HepG2 (cell line): ENCODE data around the gene ASTN2. TPM values are rescaled to one million over a fixed set of nuclear protein-coding genes. Genes with fewer than 3 reads are reported as not detected.

Experiments used
- ATAC-seq: fragments of 200-7000 bp; cut with Tn5 transposase; 3 replicates; pipeline ENCODE4 v1.9.1; 2020; ENCODE audit warnings: mild to moderate bottlenecking, moderate library complexity
- BruUV-seq: library from RNA; stranded (reverse); fragments of 400-500 nt; replicated peaks from 2 replicates; lab custom pipeline; 2021; lab: Mats Ljungman, UMichigan
- CTCF ChIA-PET: fragments of 300-600 bp; formaldehyde crosslinking; extraction: SDS; loops from one replicate; lab custom pipeline; 2021; ENCODE audit warnings: low total read pairs, inconsistent platforms, low intra/inter-chr PET ratio; lab: Yijun Ruan, JAX
- POLR2A ChIA-PET: fragments of 350-600 bp; sonication (Branson Sonifier 250); formaldehyde crosslinking; loops from one replicate; lab custom pipeline; 2020; ENCODE audit warnings: antibody characterized with exemption, inconsistent platforms; lab: Yijun Ruan, JAX
- DNase-seq: peaks from one replicate; pipeline ENCODE4 v3.0.0-alpha.2; 2015; ENCODE audit warnings: low spot score
- FAIRE-seq: peaks from 3 replicates; lab custom pipeline; 2011; peaks lifted over from hg19 to GRCh38; lab: Jason Lieb, UNC
- H2AFZ ChIP-seq: one replicate; pipeline ENCODE4 v1.6.1; 2011; ENCODE audit warnings: low read length, inconsistent platforms
- H3K27ac ChIP-seq: fragments of 300-600 bp; 3 replicates; pipeline ENCODE4 v1.8.0; 2011; ENCODE audit warnings: mixed run types, mild to moderate bottlenecking, mixed read lengths, low read length, inconsistent platforms; ENCODE audit not compliant: insufficient read depth; ENCODE audit errors: extremely low read length
- H3K27me3 ChIP-seq, 2 experiments: fragments of 200-600 bp in 1 of 2; 2 replicates in 1 of 2; 3 replicates in 1 of 2; pipeline versions ENCODE4 v1.6.0 to v1.8.0; 2011; ENCODE audit warnings: low read length in 2 of 2, mild to moderate bottlenecking in 2 of 2, moderate library complexity in 2 of 2, inconsistent platforms in 1 of 2; ENCODE audit not compliant: insufficient read depth in 2 of 2, control insufficient read depth in 1 of 2
- H3K36me3 ChIP-seq, 2 experiments: fragments of 200-600 bp in 1 of 2; replicated peaks in 1 of 2; 2 replicates in 1 of 2; 3 replicates in 1 of 2; pipeline versions ENCODE4 v1.5.1 to v1.8.0; 2011; ENCODE audit warnings: low read length in 2 of 2, inconsistent platforms in 1 of 2; ENCODE audit not compliant: insufficient read depth in 2 of 2, control insufficient read depth in 1 of 2
- H3K4me1 ChIP-seq: 2 replicates; pipeline ENCODE4 v1.5.1; 2012; ENCODE audit warnings: low read length, inconsistent platforms; ENCODE audit not compliant: insufficient read depth
- H3K4me2 ChIP-seq: 2 replicates; pipeline ENCODE4 v1.6.0; 2011; ENCODE audit warnings: low read depth, low read length, inconsistent platforms
- H3K4me3 ChIP-seq, 3 experiments: fragments of 200-600 bp in 1 of 3; sonication (generic), shearing (Covaris generic) in 1 of 3; replicated peaks in 1 of 3; 2 replicates each; pipeline ENCODE4 v1.5.1; 2011 to 2016; ENCODE audit warnings: low read length in 3 of 3, inconsistent platforms in 2 of 3, low read depth in 2 of 3, mild to moderate bottlenecking in 2 of 3, control low read depth in 1 of 3, mixed read lengths in 1 of 3; ENCODE audit not compliant: insufficient read depth in 1 of 3
- H3K79me2 ChIP-seq: one replicate; pipeline ENCODE4 v1.6.1; 2011; ENCODE audit warnings: low read length, inconsistent platforms; ENCODE audit not compliant: insufficient read depth
- H3K9ac ChIP-seq: 2 replicates; pipeline ENCODE4 v1.6.0; 2011; ENCODE audit warnings: mild to moderate bottlenecking, low read depth, low read length, inconsistent platforms; ENCODE audit not compliant: insufficient read depth
- H3K9me3 ChIP-seq: 2 replicates; pipeline ENCODE4 v1.5.1; 2012; ENCODE audit warnings: mild to moderate bottlenecking, low read length
- H4K20me1 ChIP-seq: 2 replicates; pipeline ENCODE4 v1.6.0; 2011; ENCODE audit warnings: inconsistent platforms, mild to moderate bottlenecking, low read length, moderate library complexity; ENCODE audit not compliant: insufficient read depth
- FOSL2 ChIP-seq: sonication (generic); formaldehyde crosslinking; IDR thresholded peaks from 2 replicates; pipeline ENCODE4 v1.4.0; 2020; ENCODE audit warnings: missing genetic modification reagents
- IKZF1 ChIP-seq: fragments of 450-650 bp; IDR thresholded peaks from 2 replicates; pipeline ENCODE4 v1.7.1; 2016
- IKZF4 ChIP-seq: sonication (generic); formaldehyde crosslinking; IDR thresholded peaks from 2 replicates; pipeline ENCODE4 v1.5.1; 2020; ENCODE audit warnings: borderline replicate concordance, mild to moderate bottlenecking, low read depth, missing genetic modification reagents; ENCODE audit errors: not compliant biosample characterization
- NFKB2 ChIP-seq: sonication (generic); formaldehyde crosslinking; IDR thresholded peaks from 2 replicates; pipeline ENCODE4 v1.4.0; 2020; ENCODE audit warnings: missing genetic modification reagents, borderline replicate concordance
- NKX3-1 ChIP-seq: sonication (generic); formaldehyde crosslinking; IDR thresholded peaks from 2 replicates; pipeline ENCODE4 v1.5.0; 2020; ENCODE audit warnings: missing genetic modification reagents
- RBAK ChIP-seq: sonication (generic); formaldehyde crosslinking; IDR thresholded peaks from 2 replicates; pipeline ENCODE4 v1.5.1; 2020; ENCODE audit warnings: mild to moderate bottlenecking, missing genetic modification reagents
- SAFB2 ChIP-seq: sonication (generic); formaldehyde crosslinking; IDR thresholded peaks from 2 replicates; pipeline ENCODE4 v1.5.1; 2020; ENCODE audit warnings: missing genetic modification reagents, low read depth, mild to moderate bottlenecking, borderline replicate concordance
- WIZ ChIP-seq: sonication (generic); formaldehyde crosslinking; IDR thresholded peaks from 2 replicates; pipeline ENCODE4 v1.5.1; 2020; ENCODE audit warnings: mild to moderate bottlenecking, missing genetic modification reagents
- YY1 ChIP-seq: IDR thresholded peaks from 2 replicates; pipeline ENCODE4 v1.6.1; 2011; ENCODE audit warnings: low read length, low read depth, moderate library complexity, mild to moderate bottlenecking; ENCODE audit not compliant: insufficient read depth, insufficient replicate concordance
- ZNF367 ChIP-seq: sonication (generic); formaldehyde crosslinking; IDR thresholded peaks from 2 replicates; pipeline ENCODE4 v1.4.0; 2020; ENCODE audit warnings: missing genetic modification reagents, borderline replicate concordance
- ZNF550 ChIP-seq: sonication (generic); formaldehyde crosslinking; IDR thresholded peaks from 2 replicates; pipeline ENCODE4 v1.4.0; 2020; ENCODE audit warnings: mild to moderate bottlenecking, missing genetic modification reagents, borderline replicate concordance
- ZNF564 ChIP-seq: sonication (generic); formaldehyde crosslinking; IDR thresholded peaks from 2 replicates; pipeline ENCODE4 v1.8.1; 2023; ENCODE audit warnings: mild to moderate bottlenecking, missing genetic modification reagents
- ZNF749 ChIP-seq: sonication (generic); formaldehyde crosslinking; IDR thresholded peaks from 2 replicates; pipeline ENCODE4 v1.8.0; 2022; ENCODE audit warnings: mild to moderate bottlenecking, missing genetic modification reagents, moderate library complexity, borderline replicate concordance
- ZNF790 ChIP-seq: sonication (generic); formaldehyde crosslinking; IDR thresholded peaks from 2 replicates; pipeline ENCODE4 v1.8.0; 2022; ENCODE audit warnings: missing genetic modification reagents, mild to moderate bottlenecking, borderline replicate concordance
- ZNF883 ChIP-seq: sonication (generic); formaldehyde crosslinking; IDR thresholded peaks from 2 replicates; pipeline ENCODE4 v1.5.1; 2020; ENCODE audit warnings: mild to moderate bottlenecking, missing genetic modification reagents; ENCODE audit errors: not compliant biosample characterization
- WGBS: methylation state at CpG from one replicate; pipeline ENCODE4 v1.1.6; 2017; ENCODE audit warnings: low lambda C conversion rate; 5-methylcytosine and 5-hydroxymethylcytosine counted together
- in situ Hi-C: cut with HindIII; loops from 2 replicates; pipeline ENCODE4 v1.10.0; 2017; ENCODE audit warnings: low pct_unique_long_range_greater_than_20kb; ENCODE audit not compliant: extremely low pct_ligation_motif_present
- intact Hi-C: fragments of 100-400 bp; cut with micrococcal nuclease; formaldehyde crosslinking; loops from one replicate; pipeline ENCODE4 v1.10.0; 2022; ENCODE audit not compliant: unreplicated experiment
- polyA plus RNA-seq, 8 experiments: library from polyadenylated mRNA; depleted of rRNA in 3 of 8; stranded (reverse) in 7 of 8; unstranded in 1 of 8; fragments of >200 nt; fragmentation: Illumina TruSeq in 4 of 8; extraction: Trizol in 4 of 8; gene quantifications; 2 replicates each; pipeline versions ENCODE4 v1.2.1 to v1.2.3, GENCODE V29; 2011 to 2016; ENCODE audit warnings: low read depth in 4 of 8, missing spikeins in 1 of 8, mixed read lengths in 1 of 8; ENCODE audit not compliant: insufficient read depth in 1 of 8
- total RNA-seq, 5 experiments: library from RNA; depleted of rRNA; stranded (reverse); fragments of >200 nt; fragmentation: Illumina TruSeq; extraction: Trizol; gene quantifications; 2 replicates each; pipeline ENCODE4 v1.2.3, GENCODE V29; 2016; ENCODE audit warnings: low read depth in 1 of 5
- TF ChIP-seq, protein P1 (sequence below): sonication (generic); formaldehyde crosslinking; conservative IDR thresholded peaks from 2 replicates; pipeline ENCODE4 v1.4.0; 2020; ENCODE audit warnings: missing genetic modification reagents
- TF ChIP-seq, protein P2 (sequence below): sonication (generic); formaldehyde crosslinking; IDR thresholded peaks from 2 replicates; pipeline ENCODE4 v1.5.0; 2020; ENCODE audit warnings: missing genetic modification reagents, mild to moderate bottlenecking, borderline replicate concordance

Gene ASTN2
- total and polyA plus RNA-seq, 2 of the 13 experiments (the other 11 are each of a cell fraction or from before 2014, with no cell fraction given) = 5.2 to 13.5 TPM

DNA sequence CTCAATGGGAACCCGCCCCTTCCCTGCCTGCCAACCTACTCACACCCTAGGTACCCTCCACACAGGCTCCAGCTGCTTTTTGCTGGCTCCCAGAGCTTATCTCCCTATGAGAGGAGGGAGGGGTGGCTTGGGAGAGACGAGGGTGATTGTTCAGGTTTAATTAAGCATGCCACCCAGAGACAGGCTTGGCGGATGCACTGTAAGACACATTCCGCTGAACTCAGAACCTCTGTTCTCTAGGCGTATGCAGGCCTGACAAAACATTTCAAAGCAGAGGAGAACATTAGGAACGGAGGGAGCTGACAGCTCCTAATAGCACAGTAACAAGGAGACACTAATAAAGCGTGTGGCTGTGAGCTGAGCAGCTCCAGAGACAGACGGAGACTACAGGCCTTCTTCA, 647.6 kb downstream of the ASTN2 start:
- ChIA-PET POLR2A (no interaction called here), CTCF (no interaction called here)
- intact Hi-C loops = no loop called here
- TF ChIP-seq RBAK (no peak), NKX3-1 (CRISPR knock-in tag) (no peak), FOSL2 (CRISPR knock-in tag) (no peak), SAFB2 (no peak)
- Histone ChIP-seq H3K79me2 (no peaks in the 10 kb centered on the region), H3K4me1 (no peaks in the 10 kb centered on the region), H4K20me1 (no peaks in the 10 kb centered on the region), H3K27ac (no peak overlapping the region), H3K9me3 (peaks cover 2% of the 10 kb centered on the region; the same call in 1 of the 2 replicates), H3K4me2 (no peak overlapping the region), H3K36me3 (no peaks in the 10 kb centered on the region), H3K4me3 (no peak overlapping the region), H2AFZ (no peak overlapping the region), H3K27me3 (no peaks in the 10 kb centered on the region), H3K9ac (no peak overlapping the region)
- 30% methylated on average over 6 of the region's 8 CpGs for WGBS
- in situ Hi-C loops = no loop called here
- FAIRE-seq (no peak), DNase-seq (no peak), ATAC-seq (no peak)
- no TSS peak for BruUV-seq

DNA sequence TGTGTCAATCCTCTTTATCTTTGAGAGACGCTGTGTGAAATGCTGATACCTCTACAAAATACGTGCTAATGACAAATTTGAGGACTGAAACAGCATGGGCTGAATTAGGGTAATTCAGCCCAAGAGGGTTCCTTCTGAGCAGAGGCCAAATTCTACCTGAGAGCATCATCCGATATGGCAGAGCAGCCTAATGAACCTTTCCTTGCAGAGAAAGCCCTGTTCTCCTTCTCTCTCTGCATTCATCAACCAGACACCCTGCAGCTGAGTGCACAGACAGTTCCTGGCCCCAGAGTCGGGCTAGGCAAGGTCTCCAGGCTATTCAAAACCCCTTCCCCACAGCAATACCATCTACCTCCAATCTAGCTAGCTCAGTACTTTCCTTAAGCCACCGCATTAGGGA, 649.8 kb downstream of the ASTN2 start:
- no peak for ATAC-seq
- ChIA-PET CTCF (no interaction called here), POLR2A (no interaction called here)
- Histone ChIP-seq H3K9ac (no peak overlapping the region), H4K20me1 (no peaks in the 10 kb centered on the region), H3K4me1 (no peaks in the 10 kb centered on the region), H3K79me2 (no peaks in the 10 kb centered on the region), H3K4me2 (no peak overlapping the region), H3K4me3 (no peak overlapping the region), H3K36me3 (no peaks in the 10 kb centered on the region), H2AFZ (no peak overlapping the region), H3K27ac (no peak overlapping the region), H3K9me3 (no peaks in the 10 kb centered on the region), H3K27me3 (no peaks in the 10 kb centered on the region)
- intact Hi-C loops (no loop called here), in situ Hi-C loops (no loop called here)
- no peak for DNase-seq
- WGBS = under 1% methylated on average over 5 of the region's 5 CpGs
- BruUV-seq = no TSS peak
- FAIRE-seq = no peak
- TF ChIP-seq ZNF550 (no peak), ZNF749 (CRISPR knock-in tag) (no peak), YY1 (no peak), WIZ (CRISPR knock-in tag) (no peak), ZNF564 (CRISPR knock-in tag) (no peak), IKZF1 (no peak), NFKB2 (no peak), ZNF790 (CRISPR knock-in tag) (no peak), ZNF367 (no peak), ZNF883 (CRISPR knock-in tag) (no peak), IKZF4 (CRISPR knock-in tag) (no peak)
- TF ChIP-seq, protein P1, sequence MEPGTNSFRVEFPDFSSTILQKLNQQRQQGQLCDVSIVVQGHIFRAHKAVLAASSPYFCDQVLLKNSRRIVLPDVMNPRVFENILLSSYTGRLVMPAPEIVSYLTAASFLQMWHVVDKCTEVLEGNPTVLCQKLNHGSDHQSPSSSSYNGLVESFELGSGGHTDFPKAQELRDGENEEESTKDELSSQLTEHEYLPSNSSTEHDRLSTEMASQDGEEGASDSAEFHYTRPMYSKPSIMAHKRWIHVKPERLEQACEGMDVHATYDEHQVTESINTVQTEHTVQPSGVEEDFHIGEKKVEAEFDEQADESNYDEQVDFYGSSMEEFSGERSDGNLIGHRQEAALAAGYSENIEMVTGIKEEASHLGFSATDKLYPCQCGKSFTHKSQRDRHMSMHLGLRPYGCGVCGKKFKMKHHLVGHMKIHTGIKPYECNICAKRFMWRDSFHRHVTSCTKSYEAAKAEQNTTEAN (CRISPR knock-in tag) = no peak
- TF ChIP-seq, protein P2, sequence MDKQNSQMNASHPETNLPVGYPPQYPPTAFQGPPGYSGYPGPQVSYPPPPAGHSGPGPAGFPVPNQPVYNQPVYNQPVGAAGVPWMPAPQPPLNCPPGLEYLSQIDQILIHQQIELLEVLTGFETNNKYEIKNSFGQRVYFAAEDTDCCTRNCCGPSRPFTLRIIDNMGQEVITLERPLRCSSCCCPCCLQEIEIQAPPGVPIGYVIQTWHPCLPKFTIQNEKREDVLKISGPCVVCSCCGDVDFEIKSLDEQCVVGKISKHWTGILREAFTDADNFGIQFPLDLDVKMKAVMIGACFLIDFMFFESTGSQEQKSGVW (CRISPR knock-in tag) = no peak
